DND-41 (cell line): Measurements from ENCODE around the gene ACTL8.

Source experiments
- CTCF ChIP-seq: IDR thresholded peaks from 2 replicates; pipeline ENCODE4 v1.5.1; 2012; ENCODE audit warnings: borderline replicate concordance, low read length, moderate library complexity, mild to moderate bottlenecking; ENCODE audit not compliant: poor library complexity, severe bottlenecking; ENCODE audit errors: extremely low read depth
- EZH2 ChIP-seq: IDR thresholded peaks from 3 replicates; pipeline ENCODE4 v1.6.1; 2012; ENCODE audit warnings: borderline replicate concordance, low read depth, mild to moderate bottlenecking, moderate library complexity, low read length, inconsistent platforms; ENCODE audit not compliant: severe bottlenecking

- TF ChIP-seq CTCF = no peak
- no peak for TF ChIP-seq EZH2
Measured at GRCh38 chr1:17732475-17732874, 22.7 kb upstream of the ACTL8 start.
